Activated CD8-positive, alpha-beta memory T cell treated with anti-CD3 and anti-CD28 coated beads, Interleukin-2, amount 50 U/mL, for 1 hour (primary cell): ENCODE measurements around the gene RNF220.
"Not testable (repeated sequence)": the region's sequence is repeated elsewhere in the genome, so short reads cannot be mapped to it uniquely, and the experiment has no call there.

Experiments
- DNase-seq: peaks from one replicate; pipeline ENCODE4 v3.0.0-alpha.2; 2020; ENCODE audit errors: extremely low read depth

Gene RNF220

GRCh38 chr1:44677201-44677766 is 272.2 kb downstream of the RNF220 start:
- DNase-seq: no peak

- no peak for DNase-seq
Measured at GRCh38 chr1:44678120-44678519, 273.1 kb downstream of the RNF220 start.

- DNase-seq: no peak
Measured at GRCh38 chr1:44678626-44679025, 273.6 kb downstream of the RNF220 start.

- no peak for DNase-seq
Measured at GRCh38 chr1:44679468-44679867, 274.4 kb downstream of the RNF220 start.

GRCh38 chr1:44681905-44682882 is 277.1 kb downstream of the RNF220 start:
- no peak for DNase-seq

- no peak for DNase-seq
Measured at GRCh38 chr1:44682883-44683265, 277.8 kb downstream of the RNF220 start.

GRCh38 chr1:44684525-44684924 is 279.5 kb downstream of the RNF220 start:
- no peak for DNase-seq

GRCh38 chr1:44685218-44685617 is 280.2 kb downstream of the RNF220 start:
- no peak for DNase-seq

GRCh38 chr1:44685881-44686280 is 280.8 kb downstream of the RNF220 start:
- no peak for DNase-seq

- DNase-seq: no peak
Measured at GRCh38 chr1:44688760-44689446, 283.8 kb downstream of the RNF220 start.

GRCh38 chr1:44689447-44689765 is 284.4 kb downstream of the RNF220 start:
- no peak for DNase-seq

- DNase-seq: no peak
Measured at GRCh38 chr1:44693159-44693558, 288.1 kb downstream of the RNF220 start.

- DNase-seq: no peak
Measured at GRCh38 chr1:44693900-44694299, 288.8 kb downstream of the RNF220 start.

- DNase-seq: no peak
Measured at GRCh38 chr1:44694863-44695478, 289.9 kb downstream of the RNF220 start.

- no peak for DNase-seq
Measured at GRCh38 chr1:44695671-44696070, 290.6 kb downstream of the RNF220 start.

GRCh38 chr1:44696101-44696500 is 291.0 kb downstream of the RNF220 start:
- no peak for DNase-seq

- DNase-seq: no peak
Measured at GRCh38 chr1:44696789-44697345, 291.8 kb downstream of the RNF220 start.

GRCh38 chr1:44698138-44698537 is 293.1 kb downstream of the RNF220 start:
- DNase-seq: no peak

- DNase-seq: not testable (repeated sequence)
Measured at GRCh38 chr1:44699375-44699774, 294.3 kb downstream of the RNF220 start.

GRCh38 chr1:44700573-44700972 is 295.5 kb downstream of the RNF220 start:
- no peak for DNase-seq

- DNase-seq: no peak
Measured at GRCh38 chr1:44701141-44701573, 296.1 kb downstream of the RNF220 start.
